ENCODE results near the gene SLC49A4.

SLC49A4 gene

DNA sequence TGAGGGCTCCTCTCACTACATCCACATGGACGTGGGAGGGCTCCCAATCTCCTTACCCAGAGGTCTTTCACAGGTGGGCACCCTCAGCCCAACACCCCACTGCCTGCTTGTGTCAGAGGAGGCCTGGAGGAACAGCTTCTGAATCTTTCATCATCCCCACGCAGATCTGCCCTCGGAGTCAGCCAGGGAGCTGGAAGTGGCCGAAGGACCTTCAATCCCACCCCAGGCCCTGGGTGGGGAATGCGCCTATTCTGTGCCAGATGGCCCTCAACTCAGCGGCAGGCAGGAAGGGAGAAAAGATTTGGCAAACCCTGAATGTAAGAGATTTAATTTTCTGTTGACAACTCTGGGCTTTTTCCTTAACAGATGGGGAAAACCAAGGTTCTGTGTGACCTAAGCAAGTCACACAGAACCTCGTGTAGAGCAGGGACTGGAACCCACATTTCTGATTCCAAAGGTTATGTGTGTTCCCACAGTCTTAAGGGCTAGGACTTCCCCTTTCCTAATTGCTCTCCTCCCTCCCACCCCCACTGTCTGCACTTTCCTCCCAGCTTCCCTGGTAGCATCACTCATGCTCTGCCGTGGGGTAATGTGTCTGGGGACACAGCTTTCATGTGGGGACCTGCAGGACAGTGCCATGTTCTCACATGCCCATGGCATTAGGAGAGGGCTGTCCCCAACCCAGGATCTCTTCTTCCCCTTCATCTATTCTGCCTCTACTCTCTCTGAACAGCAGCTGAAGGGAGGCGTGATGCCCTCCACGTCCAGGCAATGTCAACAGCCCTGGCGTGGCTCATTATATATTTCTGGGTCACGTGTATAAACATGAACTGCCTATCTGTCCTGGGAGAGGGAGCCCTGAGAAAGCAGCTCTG lies 134.6 kb downstream of the SLC49A4 start:
- no peak for DNase-seq (ENCODE audit: low spot score)

DNA sequence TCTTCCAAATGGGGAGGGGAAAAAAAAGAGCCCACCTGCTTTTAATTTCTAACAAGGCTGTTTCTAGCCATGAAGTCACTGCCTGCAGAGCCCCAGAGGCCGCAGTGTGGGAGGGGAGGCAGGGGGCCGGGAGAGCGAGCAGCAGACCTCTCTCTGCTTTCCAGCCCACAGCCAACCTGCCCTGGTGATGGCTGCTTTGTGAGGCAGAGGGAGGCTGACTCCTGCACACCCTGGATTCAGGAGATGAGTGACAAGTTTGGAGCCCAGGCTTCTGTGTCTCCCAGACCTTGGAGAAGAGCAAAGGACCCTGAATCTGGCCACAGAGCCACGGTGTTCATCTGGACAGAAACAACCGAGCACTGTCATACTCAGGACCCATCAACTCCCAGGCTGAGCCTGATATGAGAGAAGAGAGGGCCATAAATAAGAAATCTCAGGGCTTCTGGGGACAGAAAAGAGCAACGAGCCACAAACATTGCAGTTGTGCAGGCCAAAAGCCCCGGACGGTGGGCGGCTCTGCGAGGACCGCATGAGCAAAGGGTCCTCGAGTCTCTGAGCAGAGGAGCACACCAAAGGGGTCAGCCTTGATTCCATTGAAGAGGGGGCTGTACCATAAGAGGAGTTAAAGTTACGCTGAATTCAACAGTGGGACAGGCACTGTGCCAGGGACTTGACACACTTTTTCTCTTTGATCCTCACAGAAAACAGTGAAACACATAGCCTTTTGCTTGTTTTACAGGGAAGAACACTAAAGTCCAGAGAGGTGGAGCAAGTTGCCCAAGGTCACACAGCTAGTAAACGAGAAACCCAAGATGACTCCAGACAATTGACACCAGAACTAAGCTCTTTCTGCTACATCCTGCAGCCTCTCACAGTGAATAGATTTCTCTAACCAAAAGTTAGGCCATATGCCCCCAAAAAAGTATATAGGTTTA lies 135.5 kb downstream of the SLC49A4 start:
- no peak for DNase-seq (ENCODE audit: low spot score)
